Measurements from ENCODE around the gene SERHL2. TPM values are rescaled to one million over a fixed set of nuclear protein-coding genes. Genes with fewer than 3 reads are reported as not detected.

Gene SERHL2
- total and polyA plus RNA-seq, 2 donors (not counting 3 experiments of a cell fraction or from before 2014, with no cell fraction given) = 0.80 to 2.0 TPM

DNA sequence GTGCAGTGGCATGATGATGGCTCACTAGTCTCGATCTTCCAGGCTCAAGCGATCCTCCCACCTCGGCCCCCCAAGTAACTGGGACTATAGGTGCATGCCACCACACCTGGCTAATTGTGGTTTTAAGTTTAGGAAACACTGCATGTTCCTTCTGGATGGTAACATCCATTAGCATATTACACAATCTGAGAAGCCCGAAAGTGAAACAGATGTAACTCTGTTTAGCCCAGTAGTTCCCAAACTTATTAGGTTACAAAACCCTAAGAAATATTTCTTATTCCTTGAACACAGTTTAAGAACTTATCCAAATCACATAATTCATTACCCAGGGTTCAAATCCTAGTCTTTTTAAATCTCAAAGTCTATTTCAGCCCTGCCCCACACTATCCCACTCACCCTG lies 32.6 kb downstream of the SERHL2 start:
- no peak overlapping the region for H3K4me2 ChIP-seq (ENCODE audit: insufficient read depth, low read length)
- dilution Hi-C loops (cut with MboI; ENCODE audit: extremely low pct_ligation_motif_present, low sequenced_read_pairs) = no loop called here
- H3K4me3 ChIP-seq (replicated peaks in 1 of 3; ENCODE audit: insufficient read depth in 1 of 3, low read depth in 1 of 3, low read length in 3 of 3) = no peak overlapping the region
- intact Hi-C loops (cut with micrococcal nuclease) = no loop called here
- peaks cover 20 to 47% of the 10 kb centered on the region in 2 experiments for H3K36me3 ChIP-seq (ENCODE audit: control insufficient read depth in 2 of 2, extremely low read depth in 1 of 2, insufficient read depth in 2 of 2, low read length in 2 of 2)
- H4K20me1 ChIP-seq (replicated peaks; ENCODE audit: control insufficient read depth, extremely low read depth, insufficient read depth, low read length) = no peaks in the 10 kb centered on the region
- H3K9me1 ChIP-seq (replicated peaks; ENCODE audit: control insufficient read depth, extremely low read depth, insufficient read depth, low read length) = no peaks in the 10 kb centered on the region
- CTCF ChIA-PET = no interaction called here
- H3K79me2 ChIP-seq (ENCODE audit: control insufficient read depth, insufficient read depth, low read length) = peaks cover 4% of the 10 kb centered on the region
- FAIRE-seq (no peak), DNase-seq (ENCODE audit: low read depth, low spot score) (no peak)
- TF ChIP-seq, protein P1, sequence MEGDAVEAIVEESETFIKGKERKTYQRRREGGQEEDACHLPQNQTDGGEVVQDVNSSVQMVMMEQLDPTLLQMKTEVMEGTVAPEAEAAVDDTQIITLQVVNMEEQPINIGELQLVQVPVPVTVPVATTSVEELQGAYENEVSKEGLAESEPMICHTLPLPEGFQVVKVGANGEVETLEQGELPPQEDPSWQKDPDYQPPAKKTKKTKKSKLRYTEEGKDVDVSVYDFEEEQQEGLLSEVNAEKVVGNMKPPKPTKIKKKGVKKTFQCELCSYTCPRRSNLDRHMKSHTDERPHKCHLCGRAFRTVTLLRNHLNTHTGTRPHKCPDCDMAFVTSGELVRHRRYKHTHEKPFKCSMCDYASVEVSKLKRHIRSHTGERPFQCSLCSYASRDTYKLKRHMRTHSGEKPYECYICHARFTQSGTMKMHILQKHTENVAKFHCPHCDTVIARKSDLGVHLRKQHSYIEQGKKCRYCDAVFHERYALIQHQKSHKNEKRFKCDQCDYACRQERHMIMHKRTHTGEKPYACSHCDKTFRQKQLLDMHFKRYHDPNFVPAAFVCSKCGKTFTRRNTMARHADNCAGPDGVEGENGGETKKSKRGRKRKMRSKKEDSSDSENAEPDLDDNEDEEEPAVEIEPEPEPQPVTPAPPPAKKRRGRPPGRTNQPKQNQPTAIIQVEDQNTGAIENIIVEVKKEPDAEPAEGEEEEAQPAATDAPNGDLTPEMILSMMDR (IDR thresholded peaks at IDR 0.05; ENCODE audit: extremely low read depth in 1 of 2, insufficient read depth in 1 of 2, low read depth in 1 of 2, low read length in 2 of 2) = no peak
- no peak for TF ChIP-seq GATA2 (IDR thresholded peaks at IDR 0.05; ENCODE audit: insufficient read depth, insufficient read length, low read depth, low read length)
- TF ChIP-seq, protein P2, sequence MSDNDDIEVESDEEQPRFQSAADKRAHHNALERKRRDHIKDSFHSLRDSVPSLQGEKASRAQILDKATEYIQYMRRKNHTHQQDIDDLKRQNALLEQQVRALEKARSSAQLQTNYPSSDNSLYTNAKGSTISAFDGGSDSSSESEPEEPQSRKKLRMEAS (IDR thresholded peaks at IDR 0.05; ENCODE audit: insufficient read depth, insufficient read length) = no peak
- TF ChIP-seq MYC (IDR thresholded peaks at IDR 0.05; ENCODE audit: low read depth, low read length) = no peak
- no peak for TF ChIP-seq EZH2 (IDR thresholded peaks at IDR 0.05; ENCODE audit: borderline replicate concordance, low read depth, low read length, severe bottlenecking)
- no peak for TF ChIP-seq FOS (IDR thresholded peaks at IDR 0.05; ENCODE audit: borderline replicate concordance, insufficient read depth, low read length)
- no peak for TF ChIP-seq POLR2AphosphoS5 (IDR thresholded peaks at IDR 0.05; ENCODE audit: insufficient read depth, low read depth, low read length)
- no peak for TF ChIP-seq JUN (IDR thresholded peaks at IDR 0.05; ENCODE audit: borderline replicate concordance, insufficient read depth, insufficient read length, low read depth)
- TF ChIP-seq POLR2A (IDR thresholded peaks at IDR 0.05; ENCODE audit: low read depth, low read length) = no peak
- no TSS peak for BruUV-seq (replicated peaks)
- H3K27me3 ChIP-seq (ENCODE audit: control insufficient read depth in 2 of 2, insufficient read depth in 2 of 2, low read length in 2 of 2) = no peaks in the 10 kb centered on the region
- no peaks in the 10 kb centered on the region for H3K4me1 ChIP-seq (ENCODE audit: control insufficient read depth, extremely low read depth, insufficient read depth, low read length)
- H3K9ac ChIP-seq (replicated peaks; ENCODE audit: extremely low read depth, insufficient read depth, low read length) = no peak overlapping the region
- POLR2A ChIA-PET = no interaction called here
- H2AFZ ChIP-seq (ENCODE audit: low read depth, low read length) = no peak overlapping the region
- H3K27ac ChIP-seq (ENCODE audit: insufficient read depth, low read depth, low read length) = no peak overlapping the region
- no peaks in the 10 kb centered on the region for H3K9me3 ChIP-seq (replicated peaks; ENCODE audit: control insufficient read depth, insufficient read depth, low read length)

Data from endothelial cell of umbilical vein (primary cell).